Keratinocyte (primary cell): ENCODE results near the gene TBC1D5. TPM values are rescaled to one million over a fixed set of nuclear protein-coding genes. Genes with fewer than 3 reads are reported as not detected.
"Not testable (repeated sequence)": the region's sequence is repeated elsewhere in the genome, so short reads cannot be mapped to it uniquely, and the experiment has no call there.

Source experiments
- DNase-seq: peaks from one replicate; pipeline ENCODE4 v3.0.0-alpha.2; 2011; ENCODE audit warnings: low read depth, missing footprints, low spot score
- FAIRE-seq: peaks from 2 replicates; lab custom pipeline; 2011; peaks lifted over from hg19 to GRCh38; lab: Jason Lieb, UNC
- H2AFZ ChIP-seq: 2 replicates; pipeline ENCODE4 v1.6.0; 2012; ENCODE audit warnings: low read length, control low read depth, inconsistent platforms; ENCODE audit not compliant: control insufficient read depth
- H3K27ac ChIP-seq: 2 replicates; pipeline ENCODE4 v1.5.1; 2011; ENCODE audit warnings: low read length; ENCODE audit not compliant: control insufficient read depth, insufficient read depth
- H3K27me3 ChIP-seq: 3 replicates; pipeline ENCODE4 v1.6.0; 2011; ENCODE audit warnings: low read length; ENCODE audit not compliant: control insufficient read depth, insufficient read depth; ENCODE audit errors: extremely low read depth
- H3K36me3 ChIP-seq, 2 experiments: 2 replicates in 1 of 2; 3 replicates in 1 of 2; pipeline ENCODE4 v1.5.1; 2011; ENCODE audit warnings: low read length in 2 of 2, mild to moderate bottlenecking in 1 of 2; ENCODE audit not compliant: control insufficient read depth in 2 of 2, insufficient read depth in 2 of 2; ENCODE audit errors: extremely low read depth in 1 of 2
- H3K4me1 ChIP-seq: 3 replicates; pipeline ENCODE4 v1.5.1; 2011; ENCODE audit warnings: low read length; ENCODE audit not compliant: control insufficient read depth, insufficient read depth; ENCODE audit errors: extremely low read depth
- H3K4me2 ChIP-seq: 3 replicates; pipeline ENCODE4 v1.6.0; 2011; ENCODE audit warnings: low read depth, low read length; ENCODE audit not compliant: control insufficient read depth, insufficient read depth; ENCODE audit errors: extremely low read depth
- H3K4me3 ChIP-seq, 3 experiments: fragments of 200-600 bp in 1 of 3; sonication (generic) in 1 of 3; 2 replicates in 2 of 3; 3 replicates in 1 of 3; pipeline ENCODE4 v1.5.1; 2011 to 2016; ENCODE audit warnings: low read length in 3 of 3, mild to moderate bottlenecking in 3 of 3, control low read depth in 2 of 3, inconsistent platforms in 1 of 3, low read depth in 1 of 3, mixed read lengths in 1 of 3, mixed run types in 1 of 3, moderate library complexity in 1 of 3; ENCODE audit not compliant: control insufficient read depth in 2 of 3, insufficient read depth in 2 of 3; ENCODE audit errors: extremely low read depth in 1 of 3
- H3K79me2 ChIP-seq: 2 replicates; pipeline ENCODE4 v1.6.0; 2012; ENCODE audit warnings: low read length; ENCODE audit not compliant: control insufficient read depth, insufficient read depth
- H3K9ac ChIP-seq: 3 replicates; pipeline ENCODE4 v1.6.0; 2011; ENCODE audit warnings: low read length; ENCODE audit not compliant: control insufficient read depth, insufficient read depth; ENCODE audit errors: extremely low read depth
- H3K9me1 ChIP-seq: 3 replicates; pipeline ENCODE4 v1.6.0; 2011; ENCODE audit warnings: low read length; ENCODE audit not compliant: control insufficient read depth, insufficient read depth; ENCODE audit errors: extremely low read depth
- H3K9me3 ChIP-seq: 2 replicates; pipeline ENCODE4 v1.5.1; 2012; ENCODE audit warnings: low read depth, low read length; ENCODE audit not compliant: control insufficient read depth
- H4K20me1 ChIP-seq: 3 replicates; pipeline ENCODE4 v1.6.0; 2011; ENCODE audit warnings: low read length; ENCODE audit not compliant: control insufficient read depth, insufficient read depth; ENCODE audit errors: extremely low read depth
- CTCF ChIP-seq, 3 experiments: IDR thresholded peaks in 1 of 3; conservative IDR thresholded peaks in 1 of 3; optimal IDR thresholded peaks in 1 of 3; 2 replicates in 2 of 3; 3 replicates in 1 of 3; pipeline versions ENCODE3 to v1.5.1; 2011; ENCODE audit warnings: low read length in 3 of 3, mild to moderate bottlenecking in 3 of 3, moderate library complexity in 2 of 3, control low read depth in 1 of 3, inconsistent platforms in 1 of 3; ENCODE audit not compliant: insufficient read depth in 2 of 3; ENCODE audit errors: extremely low read depth in 1 of 3
- EZH2 ChIP-seq: IDR thresholded peaks from one replicate; pipeline ENCODE4 v1.6.1; 2012; ENCODE audit warnings: inconsistent platforms, mild to moderate bottlenecking, low read length, moderate library complexity
- dilution Hi-C: fragments of 300-500 bp; cut with MboI; formaldehyde crosslinking; loops from one replicate; pipeline ENCODE4 v1.7.0; 2020; ENCODE audit warnings: low sequenced_read_pairs; ENCODE audit not compliant: extremely low pct_ligation_motif_present
- polyA plus RNA-seq, 5 experiments: library from polyadenylated mRNA; depleted of rRNA in 3 of 5; stranded (reverse) in 3 of 5; stranded (forward) in 1 of 5; unstranded in 1 of 5; fragments of >200 nt; gene quantifications; 1 replicate in 1 of 5; 2 replicates in 3 of 5; 3 replicates in 1 of 5; pipeline versions ENCODE4 v1.2.1 to v1.2.3, GENCODE V29; 2011 to 2012; ENCODE audit warnings: missing spikeins in 2 of 5, low read depth in 1 of 5, low replicate concordance in 1 of 5

The TBC1D5 gene
- polyA plus RNA-seq, 1 donor (not counting 4 experiments of a cell fraction or from before 2014, with no cell fraction given): 25.8 TPM

GRCh38 chr3:17623464-17623863 lies 119.0 kb downstream of the TBC1D5 start:
- no peak for DNase-seq
- no peak for FAIRE-seq
- H3K4me3 ChIP-seq: no peak overlapping the region
- H3K79me2 ChIP-seq: no peaks in the 10 kb centered on the region
- no peak overlapping the region for H3K27ac ChIP-seq
- H3K9ac ChIP-seq: no peak overlapping the region
- no peak overlapping the region for H3K4me2 ChIP-seq
- no peaks in the 10 kb centered on the region for H3K9me1 ChIP-seq
- TF ChIP-seq EZH2: no peak
- no peak for TF ChIP-seq CTCF (optimal IDR thresholded peaks at IDR 0.05 in 1 of 3, IDR thresholded peaks at IDR 0.05 in 1 of 3, conservative IDR thresholded peaks at IDR 0.05 in 1 of 3; ENCODE audit: extremely low read depth in 1 of 3, insufficient read depth in 2 of 3, low read length in 3 of 3)
- no peak overlapping the region for H2AFZ ChIP-seq
- dilution Hi-C loops: no loop called here
- H3K36me3 ChIP-seq: no peaks in the 10 kb centered on the region
- H3K9me3 ChIP-seq: no peaks in the 10 kb centered on the region
- no peaks in the 10 kb centered on the region for H4K20me1 ChIP-seq
- H3K27me3 ChIP-seq: no peaks in the 10 kb centered on the region
- H3K4me1 ChIP-seq: no peaks in the 10 kb centered on the region

GRCh38 chr3:17619968-17620367 lies 122.5 kb downstream of the TBC1D5 start:
- Histone ChIP-seq H3K27me3 (no peaks in the 10 kb centered on the region), H3K4me2 (no peak overlapping the region), H3K4me1 (no peaks in the 10 kb centered on the region), H3K79me2 (no peaks in the 10 kb centered on the region), H4K20me1 (no peaks in the 10 kb centered on the region), H2AFZ (no peak overlapping the region), H3K36me3 (no peaks in the 10 kb centered on the region), H3K9me1 (no peaks in the 10 kb centered on the region), H3K27ac (no peak overlapping the region), H3K9me3 (no peaks in the 10 kb centered on the region), H3K4me3 (no peak overlapping the region), H3K9ac (no peak overlapping the region)
- no peak for DNase-seq
- dilution Hi-C loops: no loop called here
- no peak for FAIRE-seq
- TF ChIP-seq EZH2 (no peak), CTCF (optimal IDR thresholded peaks at IDR 0.05 in 1 of 3, IDR thresholded peaks at IDR 0.05 in 1 of 3, conservative IDR thresholded peaks at IDR 0.05 in 1 of 3; ENCODE audit: extremely low read depth in 1 of 3, insufficient read depth in 2 of 3, low read length in 3 of 3) (no peak)

- H4K20me1 ChIP-seq, H2AFZ ChIP-seq, H3K9me1 ChIP-seq, H3K4me2 ChIP-seq, dilution Hi-C loops, H3K9ac ChIP-seq, H3K36me3 ChIP-seq, H3K4me3 ChIP-seq, H3K27ac ChIP-seq, FAIRE-seq, H3K27me3 ChIP-seq, H3K79me2 ChIP-seq, H3K9me3 ChIP-seq, H3K4me1 ChIP-seq, DNase-seq: not testable (repeated sequence)
Observed at GRCh38 chr3:17613017-17613416, 129.4 kb downstream of the TBC1D5 start.
